Uterus (tissue), 2 donors: ENCODE data around the gene MS4A6A.

Experiments
- CTCF ChIP-seq, 4 experiments: fragments of 200-600 bp in 2 of 4; fragments of 450-650 bp in 2 of 4; sonication (generic) in 2 of 4; IDR thresholded peaks; one replicate each; pipeline ENCODE4 v1.5.1; 2016 to 2019; ENCODE audit warnings: antibody characterized with exemption in 4 of 4, mild to moderate bottlenecking in 2 of 4, moderate library complexity in 1 of 4
- POLR2A ChIP-seq, 2 donors: fragments of 450-650 bp; IDR thresholded peaks; one replicate each; pipeline ENCODE4 v1.6.1; 2016; ENCODE audit warnings: antibody characterized with exemption in 2 of 2, mild to moderate bottlenecking in 1 of 2, moderate library complexity in 1 of 2

GRCh38 chr11:60182541-60183330 is at the start of gene MS4A6A:
- TF ChIP-seq POLR2A (IDR thresholded peaks at IDR 0.05) (no peak), CTCF (IDR thresholded peaks at IDR 0.05) (no peak)
